ENCODE data around the gene BAIAP2. TPM values are rescaled to one million over a fixed set of nuclear protein-coding genes. Genes with fewer than 3 reads are reported as not detected.

BAIAP2 gene
- total and polyA plus RNA-seq, 2 of the 13 experiments (the other 11 are each of a cell fraction or from before 2014, with no cell fraction given), result 22.5 to 24.0 TPM

DNA sequence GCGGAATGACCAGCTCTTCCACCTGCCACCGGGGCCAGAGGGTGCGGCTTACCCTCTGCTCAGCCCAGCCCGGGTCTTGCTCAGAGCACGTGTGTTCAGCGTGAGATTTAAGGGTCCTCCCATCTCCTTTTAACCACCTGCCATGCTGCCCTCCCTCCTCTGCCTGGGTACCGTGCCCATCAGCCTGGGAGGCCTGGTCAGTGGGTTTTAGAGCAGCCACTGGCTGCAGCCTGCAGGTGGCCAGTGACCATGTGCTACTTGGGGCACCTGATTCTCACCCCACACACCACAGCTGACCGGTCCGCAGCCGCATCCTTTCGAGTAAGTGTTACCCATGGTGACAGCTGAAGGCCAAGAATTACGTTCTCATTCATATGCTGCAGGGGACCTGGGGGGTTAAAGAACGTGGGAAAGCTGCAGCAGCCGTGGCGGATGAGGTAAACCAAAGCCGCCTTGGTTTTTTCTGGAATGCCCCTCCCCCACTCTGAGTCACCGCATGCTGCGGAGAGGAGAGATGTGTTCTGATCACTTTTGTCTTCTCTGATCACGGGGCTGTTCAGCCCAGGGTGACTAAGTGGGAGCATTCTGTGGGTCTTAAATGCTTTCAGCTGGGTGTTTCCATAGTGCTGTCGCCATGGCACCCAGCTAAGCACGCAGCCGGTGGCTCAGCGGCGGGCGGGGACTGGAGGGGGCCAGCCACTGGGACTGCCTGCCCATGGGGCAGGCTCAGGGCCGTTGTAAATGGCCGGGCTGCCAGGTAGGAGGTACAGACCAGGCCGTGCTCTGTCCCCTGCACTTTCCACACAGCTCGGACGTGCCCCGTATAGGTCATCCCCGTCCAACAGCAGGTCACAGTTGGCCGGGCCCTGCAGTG, 59.8 kb downstream of the BAIAP2 start (continued):
- TF ChIP-seq THAP11 (CRISPR knock-in tag; IDR thresholded peaks at IDR 0.05) (peak; percentile 29; the same call in 1 of the 2 replicates), RFX1 (IDR thresholded peaks at IDR 0.05) (peak; percentile 92), ZNF749 (CRISPR knock-in tag; IDR thresholded peaks at IDR 0.05; ENCODE audit: borderline replicate concordance) (no peak), ZBTB38 (CRISPR knock-in tag; IDR thresholded peaks at IDR 0.05) (peak; percentile 85), YEATS2 (CRISPR knock-in tag; IDR thresholded peaks at IDR 0.05; ENCODE audit: borderline replicate concordance) (peak; percentile 61; the same call in 1 of the 2 replicates), ZNF616 (CRISPR knock-in tag; IDR thresholded peaks at IDR 0.05; ENCODE audit: low read depth) (no peak), ZNF564 (CRISPR knock-in tag; IDR thresholded peaks at IDR 0.05) (no peak), RFX3 (CRISPR knock-in tag; IDR thresholded peaks at IDR 0.05) (peak; percentile 89), TEAD3 (CRISPR knock-in tag; optimal IDR thresholded peaks at IDR 0.05; ENCODE audit: borderline replicate concordance) (peak; percentile 32), ZNF441 (CRISPR knock-in tag; IDR thresholded peaks at IDR 0.05; ENCODE audit: borderline replicate concordance) (no peak), ZNF510 (CRISPR knock-in tag; IDR thresholded peaks at IDR 0.05; ENCODE audit: low read depth) (no peak), REPIN1 (CRISPR knock-in tag; IDR thresholded peaks at IDR 0.05; ENCODE audit: borderline replicate concordance, low read depth) (no peak), CAMTA2 (CRISPR knock-in tag; IDR thresholded peaks at IDR 0.05; ENCODE audit: borderline replicate concordance) (0 out of 2 replicates have a peak, but pooled peaks have one; percentile 46), ZNF335 (CRISPR knock-in tag; IDR thresholded peaks at IDR 0.05) (no peak)
- TF ChIP-seq, protein P1, sequence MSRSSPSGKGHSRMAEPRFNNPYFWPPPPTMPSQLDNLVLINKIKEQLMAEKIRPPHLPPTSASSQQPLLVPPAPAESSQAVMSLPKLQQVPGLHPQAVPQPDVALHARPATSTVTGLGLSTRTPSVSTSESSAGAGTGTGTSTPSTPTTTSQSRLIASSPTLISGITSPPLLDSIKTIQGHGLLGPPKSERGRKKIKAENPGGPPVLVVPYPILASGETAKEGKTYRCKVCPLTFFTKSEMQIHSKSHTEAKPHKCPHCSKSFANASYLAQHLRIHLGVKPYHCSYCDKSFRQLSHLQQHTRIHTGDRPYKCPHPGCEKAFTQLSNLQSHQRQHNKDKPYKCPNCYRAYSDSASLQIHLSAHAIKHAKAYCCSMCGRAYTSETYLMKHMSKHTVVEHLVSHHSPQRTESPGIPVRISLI (CRISPR knock-in tag; IDR thresholded peaks at IDR 0.05; ENCODE audit: borderline replicate concordance), result 0 out of 2 replicates have a peak, but pooled peaks have one; percentile 33
- TF ChIP-seq, protein P2, sequence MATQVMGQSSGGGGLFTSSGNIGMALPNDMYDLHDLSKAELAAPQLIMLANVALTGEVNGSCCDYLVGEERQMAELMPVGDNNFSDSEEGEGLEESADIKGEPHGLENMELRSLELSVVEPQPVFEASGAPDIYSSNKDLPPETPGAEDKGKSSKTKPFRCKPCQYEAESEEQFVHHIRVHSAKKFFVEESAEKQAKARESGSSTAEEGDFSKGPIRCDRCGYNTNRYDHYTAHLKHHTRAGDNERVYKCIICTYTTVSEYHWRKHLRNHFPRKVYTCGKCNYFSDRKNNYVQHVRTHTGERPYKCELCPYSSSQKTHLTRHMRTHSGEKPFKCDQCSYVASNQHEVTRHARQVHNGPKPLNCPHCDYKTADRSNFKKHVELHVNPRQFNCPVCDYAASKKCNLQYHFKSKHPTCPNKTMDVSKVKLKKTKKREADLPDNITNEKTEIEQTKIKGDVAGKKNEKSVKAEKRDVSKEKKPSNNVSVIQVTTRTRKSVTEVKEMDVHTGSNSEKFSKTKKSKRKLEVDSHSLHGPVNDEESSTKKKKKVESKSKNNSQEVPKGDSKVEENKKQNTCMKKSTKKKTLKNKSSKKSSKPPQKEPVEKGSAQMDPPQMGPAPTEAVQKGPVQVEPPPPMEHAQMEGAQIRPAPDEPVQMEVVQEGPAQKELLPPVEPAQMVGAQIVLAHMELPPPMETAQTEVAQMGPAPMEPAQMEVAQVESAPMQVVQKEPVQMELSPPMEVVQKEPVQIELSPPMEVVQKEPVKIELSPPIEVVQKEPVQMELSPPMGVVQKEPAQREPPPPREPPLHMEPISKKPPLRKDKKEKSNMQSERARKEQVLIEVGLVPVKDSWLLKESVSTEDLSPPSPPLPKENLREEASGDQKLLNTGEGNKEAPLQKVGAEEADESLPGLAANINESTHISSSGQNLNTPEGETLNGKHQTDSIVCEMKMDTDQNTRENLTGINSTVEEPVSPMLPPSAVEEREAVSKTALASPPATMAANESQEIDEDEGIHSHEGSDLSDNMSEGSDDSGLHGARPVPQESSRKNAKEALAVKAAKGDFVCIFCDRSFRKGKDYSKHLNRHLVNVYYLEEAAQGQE (IDR thresholded peaks at IDR 0.05; ENCODE audit: borderline replicate concordance in 1 of 2, low read depth in 1 of 2, low read length in 2 of 2), result no peak
- TF ChIP-seq, protein P3, sequence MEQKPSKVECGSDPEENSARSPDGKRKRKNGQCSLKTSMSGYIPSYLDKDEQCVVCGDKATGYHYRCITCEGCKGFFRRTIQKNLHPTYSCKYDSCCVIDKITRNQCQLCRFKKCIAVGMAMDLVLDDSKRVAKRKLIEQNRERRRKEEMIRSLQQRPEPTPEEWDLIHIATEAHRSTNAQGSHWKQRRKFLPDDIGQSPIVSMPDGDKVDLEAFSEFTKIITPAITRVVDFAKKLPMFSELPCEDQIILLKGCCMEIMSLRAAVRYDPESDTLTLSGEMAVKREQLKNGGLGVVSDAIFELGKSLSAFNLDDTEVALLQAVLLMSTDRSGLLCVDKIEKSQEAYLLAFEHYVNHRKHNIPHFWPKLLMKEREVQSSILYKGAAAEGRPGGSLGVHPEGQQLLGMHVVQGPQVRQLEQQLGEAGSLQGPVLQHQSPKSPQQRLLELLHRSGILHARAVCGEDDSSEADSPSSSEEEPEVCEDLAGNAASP (CRISPR knock-in tag; IDR thresholded peaks at IDR 0.05; ENCODE audit: borderline replicate concordance), result no peak
- TF ChIP-seq, protein P4, sequence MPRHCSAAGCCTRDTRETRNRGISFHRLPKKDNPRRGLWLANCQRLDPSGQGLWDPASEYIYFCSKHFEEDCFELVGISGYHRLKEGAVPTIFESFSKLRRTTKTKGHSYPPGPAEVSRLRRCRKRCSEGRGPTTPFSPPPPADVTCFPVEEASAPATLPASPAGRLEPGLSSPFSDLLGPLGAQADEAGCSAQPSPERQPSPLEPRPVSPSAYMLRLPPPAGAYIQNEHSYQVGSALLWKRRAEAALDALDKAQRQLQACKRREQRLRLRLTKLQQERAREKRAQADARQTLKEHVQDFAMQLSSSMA (CRISPR knock-in tag; IDR thresholded peaks at IDR 0.05), result no peak
- TF ChIP-seq, protein P5, sequence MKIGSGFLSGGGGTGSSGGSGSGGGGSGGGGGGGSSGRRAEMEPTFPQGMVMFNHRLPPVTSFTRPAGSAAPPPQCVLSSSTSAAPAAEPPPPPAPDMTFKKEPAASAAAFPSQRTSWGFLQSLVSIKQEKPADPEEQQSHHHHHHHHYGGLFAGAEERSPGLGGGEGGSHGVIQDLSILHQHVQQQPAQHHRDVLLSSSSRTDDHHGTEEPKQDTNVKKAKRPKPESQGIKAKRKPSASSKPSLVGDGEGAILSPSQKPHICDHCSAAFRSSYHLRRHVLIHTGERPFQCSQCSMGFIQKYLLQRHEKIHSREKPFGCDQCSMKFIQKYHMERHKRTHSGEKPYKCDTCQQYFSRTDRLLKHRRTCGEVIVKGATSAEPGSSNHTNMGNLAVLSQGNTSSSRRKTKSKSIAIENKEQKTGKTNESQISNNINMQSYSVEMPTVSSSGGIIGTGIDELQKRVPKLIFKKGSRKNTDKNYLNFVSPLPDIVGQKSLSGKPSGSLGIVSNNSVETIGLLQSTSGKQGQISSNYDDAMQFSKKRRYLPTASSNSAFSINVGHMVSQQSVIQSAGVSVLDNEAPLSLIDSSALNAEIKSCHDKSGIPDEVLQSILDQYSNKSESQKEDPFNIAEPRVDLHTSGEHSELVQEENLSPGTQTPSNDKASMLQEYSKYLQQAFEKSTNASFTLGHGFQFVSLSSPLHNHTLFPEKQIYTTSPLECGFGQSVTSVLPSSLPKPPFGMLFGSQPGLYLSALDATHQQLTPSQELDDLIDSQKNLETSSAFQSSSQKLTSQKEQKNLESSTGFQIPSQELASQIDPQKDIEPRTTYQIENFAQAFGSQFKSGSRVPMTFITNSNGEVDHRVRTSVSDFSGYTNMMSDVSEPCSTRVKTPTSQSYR (CRISPR knock-in tag; IDR thresholded peaks at IDR 0.05; ENCODE audit: borderline replicate concordance), result peak; percentile 96
